ENCODE data around the gene CHD6.

The CHD6 gene

DNA sequence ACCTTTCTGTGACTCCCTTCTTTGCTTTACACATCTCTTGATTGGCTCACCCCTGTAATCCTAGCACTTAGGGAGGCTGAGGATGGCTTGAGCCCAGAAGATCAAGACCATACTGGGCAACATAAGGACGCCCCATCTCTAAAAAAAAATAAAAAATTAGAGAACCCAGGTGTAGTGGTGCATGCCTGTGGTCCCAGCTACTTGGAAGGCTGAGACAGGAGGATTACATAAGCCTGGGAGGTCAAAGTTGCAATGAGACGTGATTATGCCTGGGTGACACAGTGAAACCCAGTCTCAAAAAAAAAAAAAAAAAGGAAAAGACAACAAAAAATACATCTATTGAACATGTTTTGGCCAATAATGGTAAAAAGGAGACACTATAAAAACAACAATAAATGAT, 37.8 kb downstream of the CHD6 start:
- Histone ChIP-seq H3K9me3 (no peaks in the 10 kb centered on the region), H3K4me3 (ENCODE audit: low read depth in 1 of 2, low read length in 1 of 2) (no peak overlapping the region), H3K27ac (no peak overlapping the region), H3K36me3 (no peaks in the 10 kb centered on the region), H3K27me3 (no peaks in the 10 kb centered on the region), H3K4me1 (ENCODE audit: control insufficient read depth in 1 of 2, insufficient read depth in 1 of 2, low read depth in 1 of 2, low read length in 1 of 2) (no peaks in the 10 kb centered on the region)
- TF ChIP-seq, protein P1, sequence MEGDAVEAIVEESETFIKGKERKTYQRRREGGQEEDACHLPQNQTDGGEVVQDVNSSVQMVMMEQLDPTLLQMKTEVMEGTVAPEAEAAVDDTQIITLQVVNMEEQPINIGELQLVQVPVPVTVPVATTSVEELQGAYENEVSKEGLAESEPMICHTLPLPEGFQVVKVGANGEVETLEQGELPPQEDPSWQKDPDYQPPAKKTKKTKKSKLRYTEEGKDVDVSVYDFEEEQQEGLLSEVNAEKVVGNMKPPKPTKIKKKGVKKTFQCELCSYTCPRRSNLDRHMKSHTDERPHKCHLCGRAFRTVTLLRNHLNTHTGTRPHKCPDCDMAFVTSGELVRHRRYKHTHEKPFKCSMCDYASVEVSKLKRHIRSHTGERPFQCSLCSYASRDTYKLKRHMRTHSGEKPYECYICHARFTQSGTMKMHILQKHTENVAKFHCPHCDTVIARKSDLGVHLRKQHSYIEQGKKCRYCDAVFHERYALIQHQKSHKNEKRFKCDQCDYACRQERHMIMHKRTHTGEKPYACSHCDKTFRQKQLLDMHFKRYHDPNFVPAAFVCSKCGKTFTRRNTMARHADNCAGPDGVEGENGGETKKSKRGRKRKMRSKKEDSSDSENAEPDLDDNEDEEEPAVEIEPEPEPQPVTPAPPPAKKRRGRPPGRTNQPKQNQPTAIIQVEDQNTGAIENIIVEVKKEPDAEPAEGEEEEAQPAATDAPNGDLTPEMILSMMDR (IDR thresholded peaks at IDR 0.05) = no peak

DNA sequence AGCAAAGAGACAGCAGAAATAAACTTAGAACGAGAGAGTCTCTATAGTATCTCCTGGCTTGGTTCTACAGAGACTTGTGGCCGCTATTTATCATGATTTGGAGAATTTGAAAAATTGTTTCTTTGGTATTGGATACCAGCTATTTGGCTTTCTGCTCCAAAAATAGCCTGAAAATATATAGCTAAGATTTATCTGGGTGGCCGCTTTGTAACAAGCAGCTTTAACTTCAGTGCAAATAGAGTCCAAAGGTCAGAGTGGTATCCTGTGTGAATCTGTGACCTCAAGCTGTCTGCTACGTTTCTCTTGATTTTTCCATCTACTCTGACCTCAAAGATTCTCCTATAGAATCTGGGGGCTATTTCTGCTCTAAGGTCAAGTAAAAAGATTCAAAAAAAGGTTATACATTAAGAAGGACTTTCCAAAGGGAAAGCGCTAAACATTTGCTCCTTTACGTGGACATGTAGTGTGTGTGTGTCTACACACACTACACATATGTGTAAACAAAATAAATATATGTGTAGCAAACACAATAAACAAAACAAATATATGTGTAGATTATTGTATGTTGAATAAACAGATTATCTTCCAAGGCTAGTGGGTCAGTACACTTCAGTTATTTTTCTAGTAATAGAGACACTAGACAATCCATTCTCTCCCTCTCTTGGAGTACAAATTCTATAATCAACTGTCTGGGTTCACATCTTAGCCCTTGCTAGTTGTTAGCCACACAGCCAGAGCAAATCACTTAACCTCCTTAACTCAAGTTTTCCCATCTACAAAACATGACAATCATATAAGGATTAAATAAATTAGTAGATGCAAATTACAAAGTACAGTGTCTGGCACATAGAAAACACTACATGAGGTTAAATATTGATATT, 40.8 kb downstream of the CHD6 start:
- Histone ChIP-seq H3K9me3 (no peaks in the 10 kb centered on the region), H3K27ac (no peak overlapping the region), H3K27me3 (no peaks in the 10 kb centered on the region), H3K4me3 (ENCODE audit: low read depth in 1 of 2, low read length in 1 of 2) (no peak overlapping the region), H3K36me3 (no peaks in the 10 kb centered on the region), H3K4me1 (ENCODE audit: control insufficient read depth in 1 of 2, insufficient read depth in 1 of 2, low read depth in 1 of 2, low read length in 1 of 2) (peaks cover 3 to 6% of the 10 kb centered on the region in 2 experiments)
- TF ChIP-seq, protein P1 (IDR thresholded peaks at IDR 0.05) = no peak

DNA sequence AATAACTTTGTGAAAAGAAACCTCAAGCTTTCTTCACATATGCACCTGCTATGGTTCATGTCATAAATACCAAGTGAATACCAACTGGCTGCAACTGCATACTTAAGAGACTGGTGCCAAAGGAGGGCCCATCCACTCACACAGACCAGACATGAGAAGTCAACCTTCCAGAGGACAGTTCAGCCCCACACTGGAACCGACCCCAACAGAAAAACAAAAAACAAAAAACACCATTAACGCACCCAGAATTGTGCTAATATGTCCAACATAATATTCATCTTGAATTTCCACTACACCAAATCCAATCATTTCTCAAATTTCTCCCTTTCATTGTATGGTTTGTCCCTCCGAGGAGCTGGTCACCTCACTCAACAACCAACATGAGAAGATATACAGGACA, 42.8 kb downstream of the CHD6 start:
- Histone ChIP-seq H3K27me3 (no peaks in the 10 kb centered on the region), H3K27ac (no peak overlapping the region), H3K4me1 (ENCODE audit: control insufficient read depth in 1 of 2, insufficient read depth in 1 of 2, low read depth in 1 of 2, low read length in 1 of 2) (peaks cover 3 to 6% of the 10 kb centered on the region in 2 experiments), H3K9me3 (no peaks in the 10 kb centered on the region), H3K36me3 (no peaks in the 10 kb centered on the region), H3K4me3 (ENCODE audit: low read depth in 1 of 2, low read length in 1 of 2) (no peak overlapping the region)
- TF ChIP-seq, protein P1 (IDR thresholded peaks at IDR 0.05) = no peak

- no peaks in the 10 kb centered on the region for H3K9me3 ChIP-seq
- no peak overlapping the region for H3K4me3 ChIP-seq (ENCODE audit: low read depth in 1 of 2, low read length in 1 of 2)
These were observed 43.3 kb downstream of the CHD6 start for GRCh38 chr20:41574802-41575389.

DNA sequence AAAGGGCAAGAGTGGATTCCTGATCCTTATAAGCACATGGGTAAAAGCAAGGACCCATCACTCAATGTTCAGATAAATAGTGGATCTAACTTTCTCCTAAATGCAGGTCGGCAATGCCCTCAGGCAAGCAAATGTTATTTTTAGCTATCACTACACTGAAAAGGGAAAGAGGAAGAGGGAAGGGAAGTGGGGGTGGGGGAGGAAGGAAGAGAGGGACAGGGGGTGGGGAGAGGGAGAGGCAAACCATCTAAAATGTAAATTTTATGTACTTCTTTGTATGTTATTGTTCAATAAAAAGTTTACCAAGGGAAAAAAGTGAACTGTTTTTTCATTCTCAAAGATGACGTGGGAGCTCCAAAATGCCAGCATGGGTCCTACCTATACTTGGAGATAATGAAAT, 44.2 kb downstream of the CHD6 start:
- Histone ChIP-seq H3K27ac (no peak overlapping the region), H3K4me1 (ENCODE audit: control insufficient read depth in 1 of 2, insufficient read depth in 1 of 2, low read depth in 1 of 2, low read length in 1 of 2) (peaks cover 3 to 6% of the 10 kb centered on the region in 2 experiments), H3K36me3 (no peaks in the 10 kb centered on the region), H3K9me3 (no peaks in the 10 kb centered on the region), H3K27me3 (no peaks in the 10 kb centered on the region), H3K4me3 (ENCODE audit: low read depth in 1 of 2, low read length in 1 of 2) (no peak overlapping the region)
- TF ChIP-seq, protein P1 (IDR thresholded peaks at IDR 0.05) = no peak

More at GRCh38 chr20:41574802-41575389, 43.3 kb downstream of the CHD6 start:
- H3K4me1 ChIP-seq (ENCODE audit: control insufficient read depth in 1 of 2, insufficient read depth in 1 of 2, low read depth in 1 of 2, low read length in 1 of 2) = peaks cover 3 to 6% of the 10 kb centered on the region in 2 experiments
- no peaks in the 10 kb centered on the region for H3K27me3 ChIP-seq
- no peak overlapping the region for H3K27ac ChIP-seq
- H3K36me3 ChIP-seq = no peaks in the 10 kb centered on the region
- TF ChIP-seq, protein P1 (IDR thresholded peaks at IDR 0.05) = no peak

Data from neutrophil (primary cell).